ENCODE measurements around the gene ZNRF3.
"Not testable (repeated sequence)": the region's sequence is repeated elsewhere in the genome, so short reads cannot be mapped to it uniquely, and the experiment has no call there.

ZNRF3 gene

DNA sequence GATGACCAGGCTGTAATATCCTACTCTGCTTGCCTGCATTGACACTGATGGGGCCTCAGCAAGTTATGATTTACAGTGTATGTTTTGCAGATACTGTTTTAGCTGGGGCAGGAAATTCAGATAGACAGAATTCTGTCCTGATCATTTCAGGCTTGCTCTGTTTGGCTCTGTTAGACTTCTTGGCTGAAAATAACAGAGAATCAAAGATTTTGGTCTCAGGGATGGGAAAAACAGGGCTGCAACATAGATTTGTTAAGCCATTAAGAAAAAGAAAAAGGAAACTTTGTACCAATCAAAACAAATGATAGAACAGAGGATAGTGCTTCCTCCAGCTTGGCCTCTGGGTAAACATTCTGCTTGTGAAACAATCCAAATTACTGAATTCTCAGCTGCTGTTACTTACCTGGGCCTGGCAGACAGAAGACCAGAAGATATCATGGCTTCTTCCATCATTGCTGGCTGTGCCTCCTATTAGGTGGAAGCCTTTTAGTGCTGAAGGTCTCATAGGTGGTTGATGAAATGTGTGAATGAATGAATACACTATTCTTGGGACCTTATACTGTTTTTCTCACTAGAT is 22.0 kb downstream of the ZNRF3 start:
- no peak overlapping the region for H3K4me3 ChIP-seq (replicated peaks; ENCODE audit: low read depth, low read length)
- TF ChIP-seq, protein P1, sequence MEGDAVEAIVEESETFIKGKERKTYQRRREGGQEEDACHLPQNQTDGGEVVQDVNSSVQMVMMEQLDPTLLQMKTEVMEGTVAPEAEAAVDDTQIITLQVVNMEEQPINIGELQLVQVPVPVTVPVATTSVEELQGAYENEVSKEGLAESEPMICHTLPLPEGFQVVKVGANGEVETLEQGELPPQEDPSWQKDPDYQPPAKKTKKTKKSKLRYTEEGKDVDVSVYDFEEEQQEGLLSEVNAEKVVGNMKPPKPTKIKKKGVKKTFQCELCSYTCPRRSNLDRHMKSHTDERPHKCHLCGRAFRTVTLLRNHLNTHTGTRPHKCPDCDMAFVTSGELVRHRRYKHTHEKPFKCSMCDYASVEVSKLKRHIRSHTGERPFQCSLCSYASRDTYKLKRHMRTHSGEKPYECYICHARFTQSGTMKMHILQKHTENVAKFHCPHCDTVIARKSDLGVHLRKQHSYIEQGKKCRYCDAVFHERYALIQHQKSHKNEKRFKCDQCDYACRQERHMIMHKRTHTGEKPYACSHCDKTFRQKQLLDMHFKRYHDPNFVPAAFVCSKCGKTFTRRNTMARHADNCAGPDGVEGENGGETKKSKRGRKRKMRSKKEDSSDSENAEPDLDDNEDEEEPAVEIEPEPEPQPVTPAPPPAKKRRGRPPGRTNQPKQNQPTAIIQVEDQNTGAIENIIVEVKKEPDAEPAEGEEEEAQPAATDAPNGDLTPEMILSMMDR (IDR thresholded peaks at IDR 0.05; ENCODE audit: low read depth, low read length, missing control alignments): no peak
- no peak for DNase-seq (ENCODE audit: extremely low read depth, low read depth)

DNA sequence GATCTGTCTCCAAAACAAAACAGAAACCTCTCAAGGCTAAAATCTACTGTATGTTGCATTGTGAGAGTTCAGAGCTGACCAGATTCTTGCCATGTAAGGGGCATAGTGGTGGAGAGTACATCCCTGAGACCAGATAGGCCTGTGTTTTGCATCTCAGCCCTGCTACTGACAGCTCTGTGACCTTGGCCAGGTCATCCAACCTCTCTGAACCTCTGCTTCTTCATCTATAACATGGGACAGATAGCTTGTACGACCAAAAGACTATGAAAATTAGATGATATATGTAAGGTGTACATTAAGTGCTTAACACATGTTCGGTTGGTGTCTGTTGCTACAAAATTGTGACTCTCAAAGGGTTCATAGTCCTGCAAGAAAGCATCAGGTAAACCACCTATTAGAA is 22.9 kb downstream of the ZNRF3 start:
- H3K4me3 ChIP-seq (replicated peaks; ENCODE audit: low read depth, low read length): no peak overlapping the region
- no peak for DNase-seq (ENCODE audit: extremely low read depth, low read depth)
- TF ChIP-seq, protein P1 (IDR thresholded peaks at IDR 0.05; ENCODE audit: low read depth, low read length, missing control alignments): no peak

DNA sequence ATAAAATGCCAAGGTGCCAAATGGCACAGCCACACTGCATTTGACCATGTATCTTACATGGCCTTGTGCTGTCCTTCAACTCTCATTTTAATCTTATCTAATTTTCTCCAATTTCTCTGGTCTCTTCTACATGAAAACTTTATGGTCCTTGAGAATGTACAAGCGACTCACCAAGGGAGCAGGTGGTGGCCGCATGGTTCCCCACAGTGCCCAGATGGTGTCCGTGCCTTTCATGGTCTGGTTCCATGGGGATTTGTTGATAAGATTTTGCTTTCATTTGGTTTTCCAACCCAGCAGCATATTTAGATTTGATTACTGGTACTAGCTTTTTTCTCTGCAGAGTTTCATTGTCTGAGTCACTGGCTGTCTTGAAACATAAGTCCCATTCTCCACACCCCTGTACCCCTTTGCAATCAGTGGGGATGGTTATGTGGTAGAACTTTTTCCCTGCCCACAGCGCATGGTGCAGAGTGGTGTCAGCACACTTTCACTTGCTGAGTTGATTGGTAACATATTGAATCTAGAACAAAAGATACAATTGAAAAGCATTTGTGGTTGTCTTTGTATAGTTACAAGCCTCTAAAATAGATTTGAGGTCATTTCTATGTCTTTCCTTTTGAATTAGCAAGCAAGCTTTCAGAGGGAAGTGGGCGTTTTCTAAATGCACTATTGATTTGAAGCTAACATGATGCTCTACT is 24.1 kb downstream of the ZNRF3 start:
- DNase-seq (ENCODE audit: extremely low read depth, low read depth): peak; percentile 38
- H3K4me3 ChIP-seq (replicated peaks; ENCODE audit: low read depth, low read length): no peak overlapping the region
- TF ChIP-seq, protein P1 (IDR thresholded peaks at IDR 0.05; ENCODE audit: low read depth, low read length, missing control alignments): no peak

DNA sequence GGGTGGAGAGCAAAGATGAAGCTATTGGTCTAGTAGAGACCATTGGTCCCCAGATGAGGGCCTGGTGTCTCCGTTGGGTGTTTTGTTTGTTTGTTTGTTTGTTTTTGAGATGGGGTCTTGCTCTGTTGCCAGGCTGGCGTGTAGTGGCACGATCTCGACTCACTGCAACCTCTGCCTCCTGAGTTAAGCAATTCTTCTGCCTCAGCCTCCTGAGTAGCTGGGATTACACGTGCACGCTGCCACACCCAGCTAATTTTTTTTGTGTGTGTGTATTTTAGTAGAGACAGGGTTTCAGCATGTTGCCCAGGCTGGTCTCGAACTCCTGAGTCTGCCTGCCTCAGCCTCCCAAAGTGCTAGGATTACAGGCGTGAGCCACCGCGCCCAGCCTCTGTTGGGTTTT is 25.4 kb downstream of the ZNRF3 start:
- DNase-seq (ENCODE audit: extremely low read depth, low read depth): not testable (repeated sequence)

DNA sequence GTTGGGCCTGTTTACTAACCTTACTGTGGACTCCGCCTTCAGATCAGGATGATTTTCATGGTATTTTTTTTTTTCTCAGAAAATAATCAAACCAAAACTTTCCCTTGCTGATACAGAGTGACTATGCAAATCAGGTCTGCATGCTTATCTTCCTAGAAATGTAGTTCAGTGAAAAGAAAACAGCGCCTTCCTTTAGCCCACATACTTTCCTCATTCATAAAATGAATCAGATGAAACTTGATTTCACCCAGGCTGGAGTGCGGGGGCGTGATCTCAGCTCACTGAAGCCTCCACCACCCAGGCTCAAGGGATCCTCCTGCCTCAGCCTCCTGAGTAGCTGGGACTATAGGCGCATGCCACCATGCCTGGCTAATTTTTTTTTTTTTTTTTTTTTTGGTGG is 26.0 kb downstream of the ZNRF3 start:
- TF ChIP-seq, protein P1 (IDR thresholded peaks at IDR 0.05; ENCODE audit: low read depth, low read length, missing control alignments): no peak
- no peak for DNase-seq (ENCODE audit: extremely low read depth, low read depth)
- H3K4me3 ChIP-seq (replicated peaks; ENCODE audit: low read depth, low read length): no peak overlapping the region

More for the DNA sequence above, 25.4 kb downstream of the ZNRF3 start:
- H3K4me3 ChIP-seq (replicated peaks; ENCODE audit: low read depth, low read length): not testable (repeated sequence)

DNA sequence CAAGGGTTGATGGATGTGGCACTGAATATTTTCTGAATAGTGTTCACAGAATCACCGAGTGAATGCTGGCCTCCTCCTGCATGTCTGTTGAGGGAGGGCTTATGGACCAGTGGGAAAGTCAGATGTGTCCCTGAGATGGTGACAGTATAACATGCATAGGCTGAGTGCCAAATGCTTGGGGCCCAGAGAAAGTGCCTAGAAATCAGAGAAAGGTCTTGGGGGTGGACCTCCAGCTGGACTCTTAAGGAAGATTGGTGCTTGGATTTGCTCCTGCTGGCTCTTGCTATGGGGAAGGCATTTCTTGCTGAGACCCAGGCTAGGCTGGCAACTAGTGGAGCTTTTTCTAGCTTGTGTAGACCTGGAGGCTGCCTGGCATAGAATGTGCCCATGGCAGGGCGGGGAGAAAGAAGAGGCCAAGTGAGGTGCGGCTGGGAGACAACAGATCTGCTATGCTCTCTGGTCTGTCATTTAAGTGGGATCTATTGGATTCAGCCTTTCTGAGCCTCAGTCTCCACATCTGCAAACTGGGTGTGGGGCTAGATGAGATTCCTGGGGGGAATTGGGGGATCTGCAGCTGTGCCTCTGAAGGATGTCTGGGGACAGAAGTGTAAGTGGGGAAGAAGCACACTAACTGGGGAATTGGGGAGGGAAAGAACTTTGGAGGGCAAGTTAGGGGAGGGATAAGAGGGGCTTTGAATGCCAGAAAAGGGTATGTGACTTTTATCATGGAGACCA is 27.4 kb downstream of the ZNRF3 start:
- no peak overlapping the region for H3K4me3 ChIP-seq (replicated peaks; ENCODE audit: low read depth, low read length)
- no peak for DNase-seq (ENCODE audit: extremely low read depth, low read depth)
- TF ChIP-seq, protein P1 (IDR thresholded peaks at IDR 0.05; ENCODE audit: low read depth, low read length, missing control alignments): no peak

DNA sequence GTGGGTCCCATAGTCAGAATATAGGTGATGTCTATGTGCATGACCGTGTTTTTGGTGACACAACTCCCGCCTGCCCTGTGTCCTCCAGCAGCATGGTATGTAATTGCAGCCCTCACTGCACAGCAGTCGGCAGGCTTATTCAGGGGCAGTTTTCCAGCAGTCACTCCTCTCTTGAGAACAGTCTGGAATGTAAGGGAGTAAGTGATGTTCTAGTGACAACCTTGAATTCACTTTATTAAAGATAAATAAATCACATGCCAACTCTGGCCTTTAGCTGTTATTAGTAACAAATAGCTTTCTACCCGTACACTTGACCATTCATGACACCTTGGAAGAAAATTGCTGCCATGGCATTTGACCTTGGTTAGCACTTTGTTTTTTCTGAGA is 27.9 kb downstream of the ZNRF3 start:
- H3K4me3 ChIP-seq (replicated peaks; ENCODE audit: low read depth, low read length): no peak overlapping the region
- TF ChIP-seq, protein P1 (IDR thresholded peaks at IDR 0.05; ENCODE audit: low read depth, low read length, missing control alignments): no peak
- DNase-seq (ENCODE audit: extremely low read depth, low read depth): no peak

Measured in HFF-Myc (cell line).